Prostate gland (tissue), 2 donors: ENCODE measurements around the gene DNMT3A.

Source experiments
- CTCF ChIP-seq, 4 experiments: fragments of 200-600 bp in 2 of 4; fragments of 450-650 bp in 2 of 4; sonication (generic) in 2 of 4; IDR thresholded peaks; 1 replicate in 3 of 4; 2 replicates in 1 of 4; pipeline ENCODE4 v1.5.1; 2016 to 2019; ENCODE audit warnings: antibody characterized with exemption in 4 of 4, mild to moderate bottlenecking in 2 of 4, moderate library complexity in 2 of 4
- POLR2A ChIP-seq: fragments of 450-650 bp; IDR thresholded peaks from one replicate; pipeline ENCODE4 v1.6.1; 2016; ENCODE audit warnings: antibody characterized with exemption, mild to moderate bottlenecking
- POLR2AphosphoS5 ChIP-seq: sonication (generic); formaldehyde crosslinking; IDR thresholded peaks from one replicate; pipeline ENCODE4 v1.6.1; 2017; ENCODE audit warnings: antibody characterized with exemption

- TF ChIP-seq POLR2A (no peak), CTCF (IDR thresholded peaks at IDR 0.05) (no peak), POLR2AphosphoS5 (no peak)
Measured at GRCh38 chr2:25233916-25234605, 107.7 kb downstream of the DNMT3A start.
